ENCODE results near the gene ILDR1.

GRCh38 chr3:121956363-121956762, 65.7 kb downstream of the ILDR1 start:
- TF ChIP-seq CTCF (IDR thresholded peaks at IDR 0.05; ENCODE audit: low read depth, low read length) (no peak), EZH2phosphoT487 (IDR thresholded peaks at IDR 0.05; ENCODE audit: low read depth) (no peak)

Measured in OCI-LY3 (cell line).